Coronary artery (tissue), 2 donors: Measurements from ENCODE around the gene SIPA1L3.
"Not testable (repeated sequence)": the region's sequence is repeated elsewhere in the genome, so short reads cannot be mapped to it uniquely, and the experiment has no call there.

Experiments
- DNase-seq: peaks from one replicate; pipeline ENCODE4 v3.0.0-alpha.2; 2017; ENCODE audit warnings: low spot score
- H3K27ac ChIP-seq, 2 donors: fragments of 200-600 bp; sonication (generic); one replicate each; pipeline ENCODE4 v1.5.1; 2016 to 2019
- H3K4me3 ChIP-seq: fragments of 200-600 bp; sonication (generic); 2 replicates; pipeline ENCODE4 v1.5.1; 2016; ENCODE audit warnings: mild to moderate bottlenecking, moderate library complexity
- TF ChIP-seq, protein P1 (sequence below): fragments of 200-600 bp; sonication (generic); IDR thresholded peaks from one replicate; pipeline ENCODE4 v1.5.1; 2019; ENCODE audit warnings: antibody characterized with exemption

Gene SIPA1L3

DNA sequence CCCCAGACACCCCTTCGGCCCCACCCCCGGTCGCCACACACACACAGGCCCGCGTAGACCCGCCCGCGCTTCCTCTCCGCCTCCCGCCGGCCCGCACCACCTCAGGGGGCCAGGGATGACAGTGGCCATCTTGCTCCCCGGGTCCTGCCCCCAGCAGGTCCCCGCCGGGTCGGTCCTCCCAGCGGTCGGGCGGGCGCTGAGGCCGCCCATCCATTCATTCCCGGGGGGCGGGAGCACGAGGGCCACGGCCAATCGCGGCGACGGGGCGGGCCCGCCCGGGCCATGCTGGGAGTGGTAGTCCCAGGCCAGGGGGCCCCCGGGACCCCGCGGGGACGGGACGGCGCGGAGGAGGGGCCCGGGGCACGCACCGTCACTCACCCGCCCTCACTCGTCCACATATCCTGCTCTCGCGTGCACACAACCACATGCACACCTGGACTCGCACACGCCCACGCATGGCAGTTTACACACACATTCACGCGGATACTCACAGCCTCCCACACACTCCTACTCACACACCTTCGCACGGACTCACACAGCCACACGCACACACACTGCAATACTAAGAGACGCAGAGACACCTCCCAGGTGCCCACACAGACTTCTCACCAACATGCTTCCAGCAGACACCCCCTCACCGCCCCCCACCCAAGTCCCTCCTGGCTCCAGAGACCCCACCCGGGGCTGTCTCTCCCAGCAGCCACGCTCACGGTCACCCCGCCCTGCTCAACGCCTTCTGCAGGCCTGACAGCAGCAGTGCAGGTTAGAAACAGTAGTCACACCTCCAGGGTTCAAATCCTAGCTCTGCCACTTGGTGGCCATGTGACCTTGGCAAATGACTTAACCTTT is 317.2 kb downstream of the SIPA1L3 start, which contains the start of gene DPF1:
Gene DPF1, minus strand, starts transcription at position 209 of the 849 bp plus-strand sequence. Its CDS starts 80 bp downstream, at position 129.
- no peak for DNase-seq
- peak within 1 kb of the TSS; percentile 66 for H3K4me3 ChIP-seq
- TF ChIP-seq, protein P1, sequence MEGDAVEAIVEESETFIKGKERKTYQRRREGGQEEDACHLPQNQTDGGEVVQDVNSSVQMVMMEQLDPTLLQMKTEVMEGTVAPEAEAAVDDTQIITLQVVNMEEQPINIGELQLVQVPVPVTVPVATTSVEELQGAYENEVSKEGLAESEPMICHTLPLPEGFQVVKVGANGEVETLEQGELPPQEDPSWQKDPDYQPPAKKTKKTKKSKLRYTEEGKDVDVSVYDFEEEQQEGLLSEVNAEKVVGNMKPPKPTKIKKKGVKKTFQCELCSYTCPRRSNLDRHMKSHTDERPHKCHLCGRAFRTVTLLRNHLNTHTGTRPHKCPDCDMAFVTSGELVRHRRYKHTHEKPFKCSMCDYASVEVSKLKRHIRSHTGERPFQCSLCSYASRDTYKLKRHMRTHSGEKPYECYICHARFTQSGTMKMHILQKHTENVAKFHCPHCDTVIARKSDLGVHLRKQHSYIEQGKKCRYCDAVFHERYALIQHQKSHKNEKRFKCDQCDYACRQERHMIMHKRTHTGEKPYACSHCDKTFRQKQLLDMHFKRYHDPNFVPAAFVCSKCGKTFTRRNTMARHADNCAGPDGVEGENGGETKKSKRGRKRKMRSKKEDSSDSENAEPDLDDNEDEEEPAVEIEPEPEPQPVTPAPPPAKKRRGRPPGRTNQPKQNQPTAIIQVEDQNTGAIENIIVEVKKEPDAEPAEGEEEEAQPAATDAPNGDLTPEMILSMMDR, result no peak
- no peak within 1 kb of the TSS for H3K27ac ChIP-seq

DNA sequence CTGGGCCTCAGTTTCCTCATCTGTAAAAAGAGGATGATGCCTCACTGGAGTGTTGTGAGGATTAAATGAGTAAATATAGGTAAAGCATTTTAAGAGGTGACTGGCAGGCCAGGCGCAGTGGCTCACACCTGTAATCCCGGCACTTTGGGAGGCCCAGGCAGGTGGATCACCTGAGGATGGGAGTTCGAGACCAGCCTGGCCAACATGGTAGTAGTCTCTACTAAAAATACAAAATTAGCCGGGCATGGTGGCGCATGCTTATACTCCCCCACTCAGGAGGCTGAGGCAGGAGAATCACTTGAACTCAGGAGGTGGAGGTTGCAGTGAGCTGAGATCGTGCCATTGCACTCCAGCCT is 317.8 kb downstream of the SIPA1L3 start:
- not testable (repeated sequence) for DNase-seq, H3K4me3 ChIP-seq, H3K27ac ChIP-seq

DNA sequence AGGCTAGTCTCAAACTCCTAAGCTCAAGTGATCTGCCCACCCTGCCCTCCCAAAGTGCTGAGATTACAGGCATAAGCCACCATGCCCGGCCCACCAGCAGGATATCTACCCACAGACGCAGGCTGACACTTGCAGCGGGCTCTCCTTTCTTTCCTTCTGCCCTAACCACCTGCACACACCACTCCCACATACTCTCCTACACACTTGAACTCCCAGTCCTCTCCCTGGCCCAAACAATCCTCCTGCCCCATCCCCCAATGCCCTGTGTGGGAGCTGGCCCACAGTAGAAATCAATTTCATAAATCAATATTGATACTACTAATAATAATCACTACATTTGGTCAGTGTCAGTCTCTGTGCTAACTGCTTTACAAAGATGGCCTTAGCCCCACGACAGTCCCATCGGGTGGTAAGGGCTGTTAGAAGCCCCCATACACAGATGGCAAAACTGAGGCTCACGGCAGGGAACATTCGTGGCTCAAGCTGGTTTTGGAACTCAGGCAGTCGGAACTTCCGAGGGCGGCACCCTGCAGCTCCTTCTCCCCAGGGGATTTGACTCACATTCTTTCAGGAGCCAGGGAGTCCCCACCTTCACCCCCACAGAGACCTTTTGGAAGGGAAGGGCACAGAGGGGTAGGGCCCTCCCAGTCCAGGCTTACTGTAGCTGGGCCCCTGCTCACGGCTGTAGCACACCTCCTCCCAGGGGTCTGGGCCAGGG is 320.4 kb downstream of the SIPA1L3 start:
- Histone ChIP-seq H3K27ac (no peak overlapping the region), H3K4me3 (no peak overlapping the region)
- TF ChIP-seq, protein P1, result no peak
- DNase-seq, result no peak

DNA sequence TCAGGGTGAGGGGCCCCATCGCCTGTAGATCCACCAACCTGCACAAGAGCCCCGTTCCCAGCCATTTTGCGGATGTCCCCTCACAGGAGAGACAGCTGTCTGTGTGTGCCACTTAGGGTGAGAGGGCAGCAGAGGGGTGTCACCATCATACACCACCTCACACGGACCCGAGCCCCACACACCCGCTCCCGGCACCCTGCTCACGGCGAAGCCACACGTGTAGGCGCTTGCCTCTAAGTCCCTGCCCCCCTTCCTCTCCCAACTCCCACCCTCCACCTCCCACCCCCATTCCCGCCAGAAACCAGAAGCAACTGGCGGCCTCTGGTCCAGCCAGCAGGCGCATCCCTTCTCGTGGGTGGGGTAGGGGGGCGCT is 321.0 kb downstream of the SIPA1L3 start:
- no peak for DNase-seq
- H3K4me3 ChIP-seq, result no peak overlapping the region
- TF ChIP-seq, protein P1, result no peak

DNA sequence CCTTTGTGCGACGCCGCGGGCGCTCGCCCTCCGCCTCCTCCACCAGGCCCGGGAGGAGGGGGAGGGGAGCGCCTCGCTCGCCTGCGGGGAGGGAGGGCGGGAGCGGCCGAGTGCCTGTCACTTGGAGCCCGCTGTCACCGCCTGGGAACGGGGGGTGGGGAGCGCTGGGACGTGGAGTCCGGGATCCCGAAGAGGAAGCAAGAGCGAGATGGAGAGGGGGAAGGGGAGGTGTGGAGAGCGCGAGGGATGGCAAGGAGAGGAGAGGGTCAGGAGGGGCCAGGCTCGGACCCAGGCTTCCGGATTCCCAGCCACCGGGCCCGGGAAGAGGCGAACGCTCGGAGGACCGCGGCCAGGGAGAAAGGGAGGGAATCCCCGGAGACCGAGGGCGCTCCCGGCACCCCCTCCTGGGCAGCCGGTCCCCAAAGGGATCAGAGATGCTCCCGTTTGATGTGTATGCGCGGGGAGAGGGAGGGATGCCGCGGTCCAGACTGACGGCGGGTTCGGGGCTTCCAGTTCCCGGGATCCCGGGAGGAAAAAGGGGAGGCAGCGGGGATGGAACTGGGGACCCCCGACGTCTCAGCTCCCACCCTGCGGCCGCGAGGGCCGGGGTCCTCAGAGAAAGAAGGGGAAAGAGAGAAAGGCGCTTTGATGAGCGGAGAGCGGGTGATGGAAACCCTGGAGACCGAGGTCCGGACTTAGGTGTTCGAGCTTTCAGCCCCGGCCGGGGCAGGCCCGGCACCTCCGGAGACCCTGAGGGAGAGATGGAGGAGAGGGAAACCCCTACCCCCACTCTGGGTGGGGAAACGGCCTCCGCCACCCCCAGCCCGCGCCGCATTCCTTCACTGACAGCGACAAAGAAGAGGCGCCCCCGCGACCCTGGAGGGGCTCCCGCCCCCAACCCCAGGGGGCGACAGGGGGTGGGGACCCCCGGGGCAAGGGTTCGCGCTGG is 321.8 kb downstream of the SIPA1L3 start:
- peak overlapping the region; percentile 52 for H3K4me3 ChIP-seq
- TF ChIP-seq, protein P1, result no peak
- DNase-seq, result no peak
- no peak overlapping the region for H3K27ac ChIP-seq

More for the DNA sequence above, 321.0 kb downstream of the SIPA1L3 start:
- H3K27ac ChIP-seq, result no peak overlapping the region

DNA sequence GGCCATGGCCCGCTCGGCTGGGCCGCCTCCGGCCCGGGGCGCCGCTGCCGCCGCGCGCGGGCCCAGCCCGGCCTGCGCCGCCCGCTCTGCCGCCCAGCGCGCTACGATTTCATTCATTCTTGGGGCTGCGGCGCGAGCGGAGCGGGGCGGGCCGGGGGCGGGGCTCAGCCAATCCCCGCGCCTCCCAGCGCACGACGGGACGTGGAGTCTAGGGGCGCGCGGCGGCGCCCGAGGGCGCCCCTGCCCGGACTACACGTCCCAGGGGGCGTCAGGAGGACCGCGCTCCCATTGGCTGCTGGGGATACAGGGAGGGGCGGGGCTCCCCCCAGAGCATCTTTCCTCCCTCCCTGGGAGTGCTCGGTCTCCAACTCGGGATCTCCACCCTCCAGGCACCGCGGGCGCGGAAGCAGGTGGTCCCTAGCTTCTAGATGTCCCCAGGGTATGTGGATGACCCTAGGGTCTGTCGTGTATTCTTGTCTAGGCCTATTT is 322.6 kb downstream of the SIPA1L3 start:
- TF ChIP-seq, protein P1, result no peak
- DNase-seq, result no peak
- Histone ChIP-seq H3K4me3 (peak overlapping the region; percentile 52), H3K27ac (no peak overlapping the region)

DNA sequence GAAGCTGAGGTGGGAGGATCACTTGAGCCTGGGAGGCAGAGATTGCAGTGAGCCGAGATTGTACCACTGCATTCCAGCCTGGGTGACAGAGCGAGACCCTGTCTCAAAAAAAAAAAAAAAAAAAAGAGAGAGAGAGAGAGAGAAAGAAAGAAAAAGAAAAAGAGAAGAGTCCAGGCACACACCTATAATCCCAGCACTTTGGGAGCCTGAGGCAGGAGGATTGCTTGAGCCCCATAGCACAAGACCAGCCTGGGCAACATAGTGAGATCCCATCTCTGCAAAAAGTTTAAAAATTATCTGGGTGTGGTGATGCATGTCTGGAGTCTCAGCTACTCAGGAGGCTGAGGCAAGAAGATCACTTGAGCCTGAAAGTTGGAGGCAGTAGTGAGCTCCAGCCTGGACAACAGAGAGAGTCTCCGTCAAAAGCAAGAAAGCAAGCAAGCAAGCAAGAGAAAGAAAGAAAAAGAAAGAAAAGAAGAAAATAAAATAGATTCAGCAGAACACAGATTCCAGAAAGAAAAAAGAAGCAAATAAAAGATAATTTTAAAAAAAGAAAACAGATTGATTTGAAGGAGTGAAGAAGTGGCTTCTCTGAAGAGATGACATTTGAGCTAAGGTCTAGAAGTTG is 323.6 kb downstream of the SIPA1L3 start:
- H3K27ac ChIP-seq, H3K4me3 ChIP-seq: not testable (repeated sequence)

More for the DNA sequence above, 323.6 kb downstream of the SIPA1L3 start:
- DNase-seq, result not testable (repeated sequence)
